Measurements from ENCODE around the gene CD81.
"Not testable (repeated sequence)": the region's sequence is repeated elsewhere in the genome, so short reads cannot be mapped to it uniquely, and the experiment has no call there.

Gene CD81

DNA sequence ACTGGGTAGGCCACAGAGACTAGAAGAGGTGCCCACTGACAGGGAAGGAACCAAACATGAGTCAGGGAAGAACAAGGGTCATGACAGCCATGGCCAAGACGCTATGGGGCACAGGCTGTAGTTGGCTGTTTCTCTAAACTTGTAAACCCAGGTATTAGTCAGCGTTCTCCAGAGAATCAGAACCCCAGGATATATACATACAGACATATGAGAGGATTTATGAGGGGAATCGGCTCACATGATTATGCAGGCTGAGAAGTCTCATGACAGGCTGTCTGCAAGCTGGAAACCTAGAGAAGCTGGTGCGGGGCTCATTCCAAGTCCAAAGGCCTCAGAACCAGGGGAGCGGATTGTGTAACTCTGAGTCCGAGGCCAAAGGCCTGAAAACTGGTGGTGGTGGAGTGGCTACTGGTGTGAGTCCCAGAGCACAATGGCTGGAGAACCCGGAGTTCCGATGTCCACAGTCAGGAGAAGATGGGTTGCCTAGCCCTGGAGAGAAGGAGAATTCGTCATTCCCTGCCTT lies 29.7 kb upstream of the CD81 start:
- DNase-seq (ENCODE audit: low read depth) = no peak
- TF ChIP-seq CTCF (IDR thresholded peaks at IDR 0.05; ENCODE audit: insufficient read depth, low read depth, low read length, missing control alignments) = no peak
- no peak overlapping the region for H3K4me3 ChIP-seq (ENCODE audit: low read length)

- TF ChIP-seq CTCF (IDR thresholded peaks at IDR 0.05; ENCODE audit: insufficient read depth, low read depth, low read length, missing control alignments) = no peak
- H3K4me3 ChIP-seq (ENCODE audit: low read length) = no peak overlapping the region
- DNase-seq (ENCODE audit: low read depth) = peak; percentile 16
These were observed 28.1 kb upstream of the CD81 start for GRCh38 chr11:2348986-2349385.

- TF ChIP-seq CTCF (IDR thresholded peaks at IDR 0.05; ENCODE audit: insufficient read depth, low read depth, low read length, missing control alignments) = no peak
- no peak for DNase-seq (ENCODE audit: low read depth)
- no peak overlapping the region for H3K4me3 ChIP-seq (ENCODE audit: low read length)
These were observed 25.4 kb upstream of the CD81 start for GRCh38 chr11:2351701-2352100.

GRCh38 chr11:2352420-2352819 lies 24.7 kb upstream of the CD81 start:
- TF ChIP-seq CTCF (IDR thresholded peaks at IDR 0.05; ENCODE audit: insufficient read depth, low read depth, low read length, missing control alignments) = no peak
- DNase-seq (ENCODE audit: low read depth) = no peak
- H3K4me3 ChIP-seq (ENCODE audit: low read length) = no peak overlapping the region

DNA sequence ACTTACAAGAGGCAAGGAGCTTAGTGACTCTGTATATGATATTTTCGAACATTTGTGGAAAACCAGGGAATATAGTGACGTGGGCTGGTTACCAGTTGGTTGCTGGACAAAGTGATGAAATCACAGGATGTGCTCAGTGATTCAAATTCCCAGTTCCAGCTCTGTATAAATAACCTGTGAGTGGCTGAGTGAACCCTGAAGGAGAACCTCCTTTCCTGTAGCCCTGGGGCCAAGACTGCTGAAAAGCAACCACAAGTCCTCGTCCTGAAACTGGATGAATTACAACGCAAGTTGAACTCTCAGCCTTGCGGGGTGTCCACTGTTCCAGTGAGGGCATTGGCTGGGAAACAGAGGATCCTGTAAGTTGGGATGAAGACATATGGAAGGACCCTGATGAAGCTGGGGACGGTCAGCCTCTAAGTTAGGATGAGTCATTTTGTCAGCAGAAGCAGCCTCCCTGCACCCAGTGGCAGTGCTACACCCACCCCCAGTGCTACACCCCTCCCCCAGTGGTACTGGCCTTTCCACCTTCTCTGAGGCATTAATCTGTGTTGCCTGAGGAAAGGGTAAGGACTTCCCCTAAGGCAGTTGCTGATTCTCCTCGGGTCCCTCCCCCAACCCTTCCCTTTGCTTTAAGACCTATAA lies 22.0 kb upstream of the CD81 start:
- H3K4me3 ChIP-seq (ENCODE audit: low read length) = no peak overlapping the region
- DNase-seq (ENCODE audit: low read depth) = no peak
- no peak for TF ChIP-seq CTCF (IDR thresholded peaks at IDR 0.05; ENCODE audit: insufficient read depth, low read depth, low read length, missing control alignments)

DNA sequence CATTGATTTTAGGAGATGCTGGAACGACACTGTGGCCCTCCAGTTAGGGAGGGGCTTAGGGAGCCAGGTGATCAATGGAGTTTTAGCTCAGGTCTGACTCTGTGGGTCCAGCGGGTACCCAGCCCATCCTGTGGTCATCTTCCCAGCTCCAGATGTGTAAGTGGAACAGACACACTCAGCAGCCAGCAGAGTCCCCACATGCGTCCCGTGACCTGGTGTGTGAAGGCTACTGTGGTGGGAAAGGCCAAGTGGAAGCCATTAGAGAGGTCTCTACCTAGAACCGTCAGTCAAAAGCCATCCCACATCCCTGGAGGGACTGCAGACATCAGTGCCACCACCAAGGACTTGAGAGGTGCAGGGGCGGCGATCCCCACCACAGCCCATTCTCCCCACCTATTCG lies 19.9 kb upstream of the CD81 start:
- DNase-seq (ENCODE audit: low read depth) = no peak
- no peak for TF ChIP-seq CTCF (IDR thresholded peaks at IDR 0.05; ENCODE audit: insufficient read depth, low read depth, low read length, missing control alignments)
- no peak overlapping the region for H3K4me3 ChIP-seq (ENCODE audit: low read length)

GRCh38 chr11:2357651-2358050 lies 19.5 kb upstream of the CD81 start:
- not testable (repeated sequence) for DNase-seq (ENCODE audit: low read depth); H3K4me3 ChIP-seq (ENCODE audit: low read length)

Measured in epithelial cell of esophagus (primary cell).